ENCODE results near the gene USP9X. TPM values are rescaled to one million over a fixed set of nuclear protein-coding genes. Genes with fewer than 3 reads are reported as not detected.
"Not testable (repeated sequence)": the region's sequence is repeated elsewhere in the genome, so short reads cannot be mapped to it uniquely, and the experiment has no call there.

Gene USP9X
- 51.7 TPM for total RNA-seq
- long read RNA-seq, full-length matches to known transcripts = 1 of 20 reads
- long read RNA-seq, partial matches to known transcripts = 17 of 20 reads
- long read RNA-seq, other reads (novel, unspliced or antisense) = 2 of 20 reads

- peak; percentile 91 for DNase-seq
- intact Hi-C loops (cut with micrococcal nuclease) = no loop called here
- peak; percentile 90 for ATAC-seq
These were observed at the start of gene USP9X for GRCh38 chrX:41084893-41085511. Gene USP9X, plus strand, starts transcription at chrX:41085445. Its CDS starts 38,184 bp downstream, at chrX:41123629.

- DNase-seq (no peak), ATAC-seq (no peak)
- intact Hi-C loops (cut with micrococcal nuclease) = no loop called here
These were observed 49.7 kb upstream of the USP9X start for GRCh38 chrX:41035582-41035981.

- no peak for DNase-seq
- ATAC-seq = no peak
- intact Hi-C loops (cut with micrococcal nuclease) = no loop called here
These were observed 48.4 kb upstream of the USP9X start for GRCh38 chrX:41036668-41037326.

- DNase-seq (no peak), ATAC-seq (no peak)
- intact Hi-C loops (cut with micrococcal nuclease) = no loop called here
These were observed 42.0 kb upstream of the USP9X start for GRCh38 chrX:41043196-41043595.

GRCh38 chrX:41043674-41044345 is 41.4 kb upstream of the USP9X start:
- ATAC-seq = no peak

GRCh38 chrX:41045960-41046567 is 39.2 kb upstream of the USP9X start:
- no peak for DNase-seq
- intact Hi-C loops (cut with micrococcal nuclease) = no loop called here
- peak; percentile 66 for ATAC-seq

More at GRCh38 chrX:41043674-41044345, 41.4 kb upstream of the USP9X start:
- DNase-seq = no peak
- intact Hi-C loops (cut with micrococcal nuclease) = no loop called here

GRCh38 chrX:41047878-41048534 is 37.2 kb upstream of the USP9X start:
- intact Hi-C loops (cut with micrococcal nuclease) = no loop called here
- ATAC-seq (no peak), DNase-seq (no peak)

- DNase-seq (no peak), ATAC-seq (no peak)
- intact Hi-C loops (cut with micrococcal nuclease) = no loop called here
These were observed 34.9 kb upstream of the USP9X start for GRCh38 chrX:41050359-41050758.

GRCh38 chrX:41051288-41051687 is 34.0 kb upstream of the USP9X start:
- ATAC-seq = no peak
- intact Hi-C loops (cut with micrococcal nuclease) = no loop called here
- no peak for DNase-seq

GRCh38 chrX:41055740-41056139 is 29.5 kb upstream of the USP9X start:
- intact Hi-C loops (cut with micrococcal nuclease) = no loop called here
- ATAC-seq = no peak

GRCh38 chrX:41063276-41063675 is 22.0 kb upstream of the USP9X start:
- intact Hi-C loops (cut with micrococcal nuclease); ATAC-seq; DNase-seq: not testable (repeated sequence)

More at GRCh38 chrX:41055740-41056139, 29.5 kb upstream of the USP9X start:
- DNase-seq = no peak

GRCh38 chrX:41064018-41064417 is 21.2 kb upstream of the USP9X start:
- ATAC-seq (no peak), DNase-seq (no peak)
- intact Hi-C loops (cut with micrococcal nuclease) = no loop called here

- ATAC-seq (no peak), DNase-seq (no peak)
These were observed 18.9 kb upstream of the USP9X start for GRCh38 chrX:41066391-41066790.

GRCh38 chrX:41066969-41067368 is 18.3 kb upstream of the USP9X start:
- DNase-seq = no peak
- ATAC-seq = no peak
- intact Hi-C loops (cut with micrococcal nuclease) = no loop called here

More at GRCh38 chrX:41066391-41066790, 18.9 kb upstream of the USP9X start:
- intact Hi-C loops (cut with micrococcal nuclease) = no loop called here

- DNase-seq = no peak
- intact Hi-C loops (cut with micrococcal nuclease) = no loop called here
- no peak for ATAC-seq
These were observed 17.5 kb upstream of the USP9X start for GRCh38 chrX:41067721-41068120.

GRCh38 chrX:41076742-41077141 is 8.5 kb upstream of the USP9X start:
- ATAC-seq = no peak
- intact Hi-C loops (cut with micrococcal nuclease) = no loop called here
- DNase-seq = no peak

- DNase-seq = no peak
- intact Hi-C loops (cut with micrococcal nuclease) = no loop called here
- no peak for ATAC-seq
These were observed 3.4 kb upstream of the USP9X start for GRCh38 chrX:41081821-41082220.

GRCh38 chrX:41082783-41083182 is 2.5 kb upstream of the USP9X start:
- DNase-seq = no peak
- ATAC-seq = no peak
- intact Hi-C loops (cut with micrococcal nuclease) = no loop called here
